Mesenchymal stem cell (in vitro differentiated cells and primary cell): ENCODE measurements around the gene CD68.

Experiments used
- DNase-seq: peaks from one replicate; pipeline ENCODE4 v3.0.0-alpha.2; 2013
- H2AFZ ChIP-seq: one replicate; pipeline ENCODE4 v1.6.1; 2013; ENCODE audit warnings: low read depth, mild to moderate bottlenecking, control low read depth, inconsistent platforms, low read length, moderate library complexity
- H2AK5ac ChIP-seq: 2 replicates; pipeline ENCODE4 v1.6.1; 2013; ENCODE audit warnings: low read length, moderate library complexity, mild to moderate bottlenecking, inconsistent platforms; ENCODE audit not compliant: severe bottlenecking
- H2BK120ac ChIP-seq: one replicate; pipeline ENCODE4 v1.6.1; 2013; ENCODE audit warnings: low read depth, mild to moderate bottlenecking, inconsistent platforms, low read length, moderate library complexity
- H2BK12ac ChIP-seq, 2 experiments: one replicate each; pipeline ENCODE4 v1.6.1; 2013; ENCODE audit warnings: inconsistent platforms in 2 of 2, low read length in 2 of 2, mild to moderate bottlenecking in 2 of 2, moderate library complexity in 2 of 2, control low read depth in 1 of 2
- H2BK15ac ChIP-seq: one replicate; pipeline ENCODE4 v1.6.1; 2013; ENCODE audit warnings: mild to moderate bottlenecking, low read depth, inconsistent platforms; ENCODE audit not compliant: poor library complexity, severe bottlenecking
- H2BK5ac ChIP-seq: 2 replicates; pipeline ENCODE4 v1.6.1; 2013; ENCODE audit warnings: low read depth, mild to moderate bottlenecking, low read length, control low read depth, inconsistent platforms; ENCODE audit not compliant: poor library complexity, severe bottlenecking
- H3K14ac ChIP-seq, 2 experiments: one replicate each; pipeline ENCODE4 v1.6.1; 2013; ENCODE audit warnings: inconsistent platforms in 2 of 2, low read length in 2 of 2, control low read depth in 1 of 2, mild to moderate bottlenecking in 1 of 2, moderate library complexity in 1 of 2
- H3K18ac ChIP-seq, 2 experiments: one replicate each; pipeline ENCODE4 v1.6.1; 2013; ENCODE audit warnings: inconsistent platforms in 2 of 2, low read length in 2 of 2, control low read depth in 1 of 2, low read depth in 1 of 2, mild to moderate bottlenecking in 1 of 2
- H3K23ac ChIP-seq, 2 experiments: one replicate each; pipeline ENCODE4 v1.6.1; 2013; ENCODE audit warnings: inconsistent platforms in 2 of 2, low read length in 2 of 2, mild to moderate bottlenecking in 2 of 2, moderate library complexity in 2 of 2, control low read depth in 1 of 2
- H3K27ac ChIP-seq: 2 replicates; pipeline ENCODE4 v1.5.1; 2013; ENCODE audit warnings: mild to moderate bottlenecking, moderate library complexity, low read length, control low read depth, inconsistent platforms; ENCODE audit not compliant: poor library complexity, severe bottlenecking
- H3K27me3 ChIP-seq, 2 experiments: 2 replicates each; pipeline versions ENCODE4 v1.6.1 to v1.7.0; 2013; ENCODE audit warnings: low read length in 2 of 2, mild to moderate bottlenecking in 2 of 2, moderate library complexity in 2 of 2, control low read depth in 1 of 2, inconsistent platforms in 1 of 2; ENCODE audit not compliant: control insufficient read depth in 1 of 2, insufficient read depth in 1 of 2
- H3K36me3 ChIP-seq, 2 experiments: 2 replicates each; pipeline versions ENCODE4 v1.6.1 to v1.7.0; 2013; ENCODE audit warnings: low read length in 2 of 2, control low read depth in 1 of 2, inconsistent platforms in 1 of 2, low read depth in 1 of 2, mild to moderate bottlenecking in 1 of 2; ENCODE audit not compliant: insufficient read depth in 2 of 2, control insufficient read depth in 1 of 2
- H3K4ac ChIP-seq, 2 experiments: one replicate each; pipeline ENCODE4 v1.6.1; 2013; ENCODE audit warnings: inconsistent platforms in 2 of 2, low read length in 2 of 2, mild to moderate bottlenecking in 2 of 2, moderate library complexity in 2 of 2, control low read depth in 1 of 2, low read depth in 1 of 2
- H3K4me1 ChIP-seq: 2 replicates; pipeline ENCODE4 v1.6.1; 2013; ENCODE audit warnings: low read depth, low read length, control low read depth; ENCODE audit not compliant: control insufficient read depth, insufficient read depth
- H3K4me2 ChIP-seq: 2 replicates; pipeline ENCODE4 v1.6.1; 2013; ENCODE audit warnings: low read length, mild to moderate bottlenecking, inconsistent platforms; ENCODE audit not compliant: poor library complexity, severe bottlenecking
- H3K4me3 ChIP-seq, 2 experiments: 2 replicates each; pipeline versions ENCODE4 v1.5.1 to v1.7.0; 2013; ENCODE audit warnings: low read length in 2 of 2, mild to moderate bottlenecking in 2 of 2, control low read depth in 1 of 2, low read depth in 1 of 2; ENCODE audit not compliant: insufficient read depth in 1 of 2
- H3K79me1 ChIP-seq: replicated peaks from 2 replicates; pipeline ENCODE4 v1.6.1; 2013; ENCODE audit warnings: mild to moderate bottlenecking, control low read depth, low read length, inconsistent platforms; ENCODE audit not compliant: poor library complexity, severe bottlenecking
- H3K9ac ChIP-seq: 2 replicates; pipeline ENCODE4 v1.7.0; 2013; ENCODE audit warnings: mild to moderate bottlenecking, low read length, moderate library complexity
- H3K9me3 ChIP-seq: 2 replicates; pipeline ENCODE4 v1.7.0; 2013; ENCODE audit warnings: mild to moderate bottlenecking, low read length; ENCODE audit not compliant: control insufficient read depth
- H4K8ac ChIP-seq: one replicate; pipeline ENCODE4 v1.6.1; 2013; ENCODE audit warnings: inconsistent platforms, mild to moderate bottlenecking, low read length, moderate library complexity
- H4K91ac ChIP-seq: one replicate; pipeline ENCODE4 v1.6.1; 2013; ENCODE audit warnings: mild to moderate bottlenecking, low read length, inconsistent platforms
- WGBS: methylation state at CpG from one replicate; pipeline ENCODE4 v1.1.7; 2013; ENCODE audit warnings: mixed read lengths; 5-methylcytosine and 5-hydroxymethylcytosine counted together

CD68 gene

DNA sequence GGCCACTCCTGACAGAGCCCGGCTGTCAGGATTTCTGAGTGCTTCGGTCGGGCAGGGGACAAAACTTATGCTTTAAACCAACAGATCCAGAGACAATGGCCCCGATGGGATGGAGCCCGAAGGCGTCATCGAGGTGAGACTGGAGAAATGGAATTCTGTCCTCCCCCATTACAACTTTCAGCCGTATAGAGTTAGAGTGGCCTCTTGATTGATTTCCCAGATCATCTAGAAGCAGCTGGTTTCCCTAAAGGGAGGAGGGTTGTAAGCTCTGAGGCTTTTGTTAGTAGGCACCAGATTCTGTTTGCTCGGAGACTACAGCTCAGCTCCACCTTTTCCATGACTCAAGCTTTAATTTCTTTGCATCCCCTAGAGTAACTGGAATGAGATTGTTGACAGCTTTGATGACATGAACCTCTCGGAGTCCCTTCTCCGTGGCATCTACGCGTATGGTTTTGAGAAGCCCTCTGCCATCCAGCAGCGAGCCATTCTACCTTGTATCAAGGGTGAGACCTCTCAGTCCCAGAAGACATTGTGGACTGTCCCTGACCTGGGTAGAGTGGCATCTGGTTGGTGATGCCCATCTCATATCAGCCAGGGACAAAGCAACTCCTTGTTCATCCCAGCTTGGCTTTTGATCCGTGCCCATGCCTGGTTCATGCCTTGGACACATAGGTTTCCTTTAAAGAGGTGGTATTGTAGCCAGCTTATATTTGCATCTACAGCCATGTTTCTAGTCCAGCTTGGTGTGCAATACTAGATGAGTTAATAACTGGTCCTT, 5.1 kb upstream of the CD68 start:
- Histone ChIP-seq H3K4me2 (peak overlapping the region; percentile 47), H3K4ac (no peak overlapping the region)

DNA sequence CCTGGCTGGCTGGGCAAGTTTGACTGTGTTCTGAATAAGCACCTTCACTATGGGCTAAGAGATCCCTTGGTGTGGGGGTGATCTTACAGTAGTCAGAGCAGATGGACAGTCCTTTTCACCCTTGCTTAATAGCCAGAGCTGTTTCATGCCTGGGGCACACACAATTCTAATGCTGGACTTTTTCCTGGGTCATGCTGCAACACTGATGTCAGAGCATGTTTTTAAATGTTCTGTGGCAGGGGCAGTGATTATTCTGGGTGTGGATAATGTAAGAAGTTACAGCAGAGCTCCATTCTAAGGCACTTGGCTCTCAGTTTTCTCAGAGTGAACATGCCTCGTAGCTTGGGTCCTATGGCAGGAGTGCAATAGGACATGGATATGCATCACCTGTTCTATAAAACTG, 4.0 kb upstream of the CD68 start:
- Histone ChIP-seq H3K18ac (no peak overlapping the region), H3K4me2 (no peak overlapping the region), H2BK120ac (no peak overlapping the region), H3K4me1 (peaks cover 29% of the 10 kb centered on the region), H2AK5ac (no peak overlapping the region), H3K79me1 (peaks cover 5% of the 10 kb centered on the region), H2BK15ac (no peak overlapping the region), H3K14ac (no peak overlapping the region), H3K23ac (no peak overlapping the region), H2AFZ (no peak overlapping the region), H3K36me3 (peaks cover 64 to 74% of the 10 kb centered on the region in 2 experiments), H3K27ac (no peak overlapping the region), H3K27me3 (no peaks in the 10 kb centered on the region), H3K4me3 (peak overlapping the region in 1 of 2 experiments; percentile 94), H3K4ac (no peak overlapping the region), H3K9me3 (no peaks in the 10 kb centered on the region), H2BK5ac (no peak overlapping the region), H4K91ac (no peak overlapping the region), H4K8ac (no peak overlapping the region), H2BK12ac (no peak overlapping the region), H3K9ac (peak overlapping the region; percentile 98)
- DNase-seq = no peak
- WGBS = 83% methylated on average over 1 of the region's 1 CpG

More for the DNA sequence above, 5.1 kb upstream of the CD68 start:
- DNase-seq = no peak
- Histone ChIP-seq H3K36me3 (peaks cover 69 to 75% of the 10 kb centered on the region in 2 experiments), H2BK12ac (no peak overlapping the region), H2AK5ac (no peak overlapping the region), H3K27ac (peak overlapping the region; percentile 14), H2AFZ (no peak overlapping the region), H2BK15ac (no peak overlapping the region), H3K23ac (peak overlapping the region in 1 of 2 experiments; percentile 2), H3K79me1 (peaks cover 12% of the 10 kb centered on the region), H2BK120ac (no peak overlapping the region), H3K27me3 (no peaks in the 10 kb centered on the region), H4K91ac (no peak overlapping the region), H3K4me3 (peak overlapping the region; percentile 94 to 100), H2BK5ac (no peak overlapping the region), H3K18ac (peak overlapping the region in 1 of 2 experiments; percentile 28), H3K9ac (peak overlapping the region; percentile 98), H3K14ac (peak overlapping the region in 1 of 2 experiments; percentile 6), H3K4me1 (peaks cover 24% of the 10 kb centered on the region), H3K9me3 (no peaks in the 10 kb centered on the region), H4K8ac (no peak overlapping the region)
- WGBS = 45% methylated on average over 11 of the region's 15 CpGs

DNA sequence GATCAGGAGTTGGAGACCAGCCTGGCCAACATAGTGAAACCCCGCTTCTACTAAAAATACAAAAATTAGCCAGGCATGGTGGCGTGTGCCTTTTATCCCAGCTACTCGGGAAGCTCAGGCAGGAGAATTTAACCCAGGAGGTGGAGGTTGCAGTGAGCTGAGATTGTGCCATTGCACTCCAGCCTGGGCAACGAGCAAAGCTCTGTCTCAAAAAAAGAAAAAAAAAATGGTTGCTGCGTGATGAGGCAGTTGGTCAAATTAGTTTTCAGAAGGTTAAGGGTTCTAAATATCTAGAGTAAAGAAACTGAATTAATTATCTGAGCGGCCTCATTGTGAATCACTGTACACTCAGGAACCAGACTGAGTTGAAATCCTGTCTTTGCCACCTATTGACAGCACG, 3.5 kb upstream of the CD68 start:
- Histone ChIP-seq H3K79me1 (peaks cover 2% of the 10 kb centered on the region), H3K23ac (no peak overlapping the region), H3K4me2 (no peak overlapping the region), H3K4me3 (peak overlapping the region in 1 of 2 experiments; percentile 94), H3K4ac (no peak overlapping the region), H3K4me1 (peaks cover 29% of the 10 kb centered on the region), H4K8ac (no peak overlapping the region), H3K27me3 (no peaks in the 10 kb centered on the region), H3K14ac (no peak overlapping the region), H4K91ac (no peak overlapping the region), H3K18ac (no peak overlapping the region), H3K27ac (no peak overlapping the region), H3K36me3 (peaks cover 59 to 73% of the 10 kb centered on the region in 2 experiments), H2BK12ac (no peak overlapping the region), H2AK5ac (no peak overlapping the region), H3K9ac (peak overlapping the region; percentile 98), H2BK5ac (no peak overlapping the region), H2AFZ (no peak overlapping the region), H2BK15ac (no peak overlapping the region), H2BK120ac (no peak overlapping the region), H3K9me3 (no peaks in the 10 kb centered on the region)
- DNase-seq = no peak
- 93% methylated on average over 7 of the region's 7 CpGs for WGBS

DNA sequence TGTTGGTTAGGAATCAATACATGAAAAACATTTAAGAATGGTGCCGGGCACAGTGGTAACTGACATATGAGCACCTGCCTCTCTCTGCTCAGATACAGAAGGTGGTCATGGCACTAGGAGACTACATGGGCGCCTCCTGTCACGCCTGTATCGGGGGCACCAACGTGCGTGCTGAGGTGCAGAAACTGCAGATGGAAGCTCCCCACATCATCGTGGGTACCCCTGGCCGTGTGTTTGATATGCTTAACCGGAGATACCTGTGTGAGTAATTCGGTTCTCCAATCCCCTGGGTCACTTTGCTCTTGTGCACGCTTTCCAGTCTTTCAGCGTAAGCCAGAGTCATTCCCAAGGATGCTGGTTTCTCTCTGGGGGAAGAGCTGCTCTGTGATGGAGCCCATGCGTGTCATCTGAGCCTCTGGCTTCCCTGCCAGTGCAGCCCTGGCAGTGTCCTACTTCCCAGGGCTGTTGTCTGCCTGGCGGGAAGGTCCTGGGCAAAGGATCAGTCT, 3.0 kb upstream of the CD68 start:
- Histone ChIP-seq H2BK5ac (no peak overlapping the region), H3K23ac (no peak overlapping the region), H3K4me2 (no peak overlapping the region), H3K4ac (no peak overlapping the region), H3K36me3 (peaks cover 54 to 71% of the 10 kb centered on the region in 2 experiments), H4K91ac (no peak overlapping the region), H2AK5ac (no peak overlapping the region), H3K14ac (no peak overlapping the region), H2BK120ac (no peak overlapping the region), H3K79me1 (no peaks in the 10 kb centered on the region), H3K18ac (no peak overlapping the region), H3K27me3 (no peaks in the 10 kb centered on the region), H2BK15ac (no peak overlapping the region), H2AFZ (no peak overlapping the region), H3K4me3 (no peak overlapping the region), H3K9me3 (no peaks in the 10 kb centered on the region), H3K4me1 (peaks cover 28% of the 10 kb centered on the region), H3K9ac (peak overlapping the region; percentile 98), H3K27ac (no peak overlapping the region), H4K8ac (no peak overlapping the region), H2BK12ac (no peak overlapping the region)
- WGBS = 94% methylated on average over 14 of the region's 14 CpGs
- DNase-seq = no peak
